Progenitor cell of endocrine pancreas (in vitro differentiated cells): ENCODE measurements around the gene NUP93. TPM values are rescaled to one million over a fixed set of nuclear protein-coding genes. Genes with fewer than 3 reads are reported as not detected.

Source experiments
- DNase-seq: peaks from one replicate; pipeline ENCODE4 v3.0.0; 2021; ENCODE audit warnings: low spot score; ENCODE audit not compliant: unreplicated experiment
- H3K27ac Mint-ChIP-seq: 2 replicates; pipeline ENCODE4 v1.8.0; 2021; ENCODE audit warnings: mild to moderate bottlenecking, moderate library complexity, mixed read lengths
- H3K27me3 Mint-ChIP-seq: 2 replicates; pipeline ENCODE4 v1.8.0; 2021; ENCODE audit warnings: mixed read lengths
- H3K36me3 Mint-ChIP-seq: 2 replicates; pipeline ENCODE4 v1.8.0; 2022; ENCODE audit warnings: mixed read lengths; ENCODE audit not compliant: insufficient read depth
- H3K4me1 Mint-ChIP-seq: 2 replicates; pipeline ENCODE4 v1.8.0; 2021; ENCODE audit warnings: low read depth, mixed read lengths
- H3K4me3 Mint-ChIP-seq: 2 replicates; pipeline ENCODE4 v1.8.0; 2021; ENCODE audit warnings: low read depth, mild to moderate bottlenecking, moderate library complexity, mixed read lengths
- H3K9me3 Mint-ChIP-seq: 2 replicates; pipeline ENCODE4 v1.8.0; 2021; ENCODE audit warnings: low read depth, mixed read lengths
- CTCF ChIP-seq: fragments of 200-600 bp; sonication (generic); IDR thresholded peaks from one replicate; pipeline ENCODE4 v1.5.0; 2021; ENCODE audit warnings: antibody characterized with exemption, mild to moderate bottlenecking; ENCODE audit not compliant: unreplicated experiment
- total RNA-seq: library from RNA; stranded (reverse); gene quantifications from 2 replicates; pipeline ENCODE4 v1.2.1, GENCODE V29; 2021

NUP93 gene
- total RNA-seq, 1 donor from 2014 or later = 74.4 TPM

- H3K4me3 Mint-ChIP-seq = no peak overlapping the region
- H3K27ac Mint-ChIP-seq = no peak overlapping the region
- H3K36me3 Mint-ChIP-seq = no peaks in the 10 kb centered on the region
- no peak for TF ChIP-seq CTCF
- H3K27me3 Mint-ChIP-seq = no peaks in the 10 kb centered on the region
- H3K4me1 Mint-ChIP-seq = no peaks in the 10 kb centered on the region
- no peaks in the 10 kb centered on the region for H3K9me3 Mint-ChIP-seq
- no peak for DNase-seq
Measured at GRCh38 chr16:56874800-56875199, 144.9 kb downstream of the NUP93 start.

GRCh38 chr16:56876048-56876447, 146.1 kb downstream of the NUP93 start:
- Mint-ChIP-seq H3K36me3 (no peaks in the 10 kb centered on the region), H3K9me3 (no peaks in the 10 kb centered on the region), H3K27me3 (no peaks in the 10 kb centered on the region), H3K4me1 (no peaks in the 10 kb centered on the region), H3K27ac (no peak overlapping the region), H3K4me3 (no peak overlapping the region)
- TF ChIP-seq CTCF = no peak
- DNase-seq = no peak

GRCh38 chr16:56877486-56878182, 147.7 kb downstream of the NUP93 start:
- no peak overlapping the region for H3K27ac Mint-ChIP-seq
- no peaks in the 10 kb centered on the region for H3K9me3 Mint-ChIP-seq
- H3K27me3 Mint-ChIP-seq = no peaks in the 10 kb centered on the region
- H3K36me3 Mint-ChIP-seq = no peaks in the 10 kb centered on the region
- no peak overlapping the region for H3K4me3 Mint-ChIP-seq
- H3K4me1 Mint-ChIP-seq = no peaks in the 10 kb centered on the region
- DNase-seq = no peak
- no peak for TF ChIP-seq CTCF

- no peaks in the 10 kb centered on the region for H3K36me3 Mint-ChIP-seq
- no peaks in the 10 kb centered on the region for H3K4me1 Mint-ChIP-seq
- H3K27ac Mint-ChIP-seq = no peak overlapping the region
- TF ChIP-seq CTCF = no peak
- no peak overlapping the region for H3K4me3 Mint-ChIP-seq
- no peaks in the 10 kb centered on the region for H3K27me3 Mint-ChIP-seq
- DNase-seq = no peak
- H3K9me3 Mint-ChIP-seq = no peaks in the 10 kb centered on the region
Measured at GRCh38 chr16:56878282-56878854, 148.4 kb downstream of the NUP93 start.

GRCh38 chr16:56879276-56879675, 149.3 kb downstream of the NUP93 start:
- Mint-ChIP-seq H3K27ac (no peak overlapping the region), H3K4me3 (no peak overlapping the region), H3K36me3 (no peaks in the 10 kb centered on the region), H3K27me3 (no peaks in the 10 kb centered on the region), H3K9me3 (no peaks in the 10 kb centered on the region), H3K4me1 (no peaks in the 10 kb centered on the region)
- DNase-seq = no peak
- no peak for TF ChIP-seq CTCF
